Tibial nerve (tissue), 4 donors: ENCODE measurements around the gene ARRDC1.

Source experiments
- CTCF ChIP-seq, 5 experiments: fragments of 200-600 bp in 3 of 5; fragments of 450-650 bp in 2 of 5; sonication (generic) in 3 of 5; IDR thresholded peaks; one replicate each; pipeline ENCODE4 v1.5.1; 2016 to 2019; ENCODE audit warnings: antibody characterized with exemption in 5 of 5, mild to moderate bottlenecking in 3 of 5, moderate library complexity in 2 of 5
- EP300 ChIP-seq, 2 donors: sonication (generic); formaldehyde crosslinking; IDR thresholded peaks; one replicate each; pipeline ENCODE4 v1.6.1; 2017; ENCODE audit warnings: antibody characterized with exemption in 2 of 2, mild to moderate bottlenecking in 1 of 2
- POLR2A ChIP-seq, 2 donors: fragments of 450-650 bp; IDR thresholded peaks; one replicate each; pipeline ENCODE4 v1.6.1; 2017; ENCODE audit warnings: antibody characterized with exemption in 2 of 2, mild to moderate bottlenecking in 2 of 2, moderate library complexity in 2 of 2

GRCh38 chr9:137626464-137626863 lies 21.0 kb downstream of the ARRDC1 start:
- TF ChIP-seq EP300 (IDR thresholded peaks at IDR 0.05) (no peak), CTCF (IDR thresholded peaks at IDR 0.05) (no peak), POLR2A (IDR thresholded peaks at IDR 0.05) (no peak)
